Glomerular visceral epithelial cell (primary cell): ENCODE measurements around the gene MGMT.

ENCODE experiments used
- DNase-seq: peaks from one replicate; pipeline ENCODE4 v3.0.0-alpha.2; 2016; ENCODE audit errors: extremely low spot score

MGMT gene

GRCh38 chr10:129455625-129456024 is 11.4 kb upstream of the MGMT start:
- DNase-seq: no peak

DNA sequence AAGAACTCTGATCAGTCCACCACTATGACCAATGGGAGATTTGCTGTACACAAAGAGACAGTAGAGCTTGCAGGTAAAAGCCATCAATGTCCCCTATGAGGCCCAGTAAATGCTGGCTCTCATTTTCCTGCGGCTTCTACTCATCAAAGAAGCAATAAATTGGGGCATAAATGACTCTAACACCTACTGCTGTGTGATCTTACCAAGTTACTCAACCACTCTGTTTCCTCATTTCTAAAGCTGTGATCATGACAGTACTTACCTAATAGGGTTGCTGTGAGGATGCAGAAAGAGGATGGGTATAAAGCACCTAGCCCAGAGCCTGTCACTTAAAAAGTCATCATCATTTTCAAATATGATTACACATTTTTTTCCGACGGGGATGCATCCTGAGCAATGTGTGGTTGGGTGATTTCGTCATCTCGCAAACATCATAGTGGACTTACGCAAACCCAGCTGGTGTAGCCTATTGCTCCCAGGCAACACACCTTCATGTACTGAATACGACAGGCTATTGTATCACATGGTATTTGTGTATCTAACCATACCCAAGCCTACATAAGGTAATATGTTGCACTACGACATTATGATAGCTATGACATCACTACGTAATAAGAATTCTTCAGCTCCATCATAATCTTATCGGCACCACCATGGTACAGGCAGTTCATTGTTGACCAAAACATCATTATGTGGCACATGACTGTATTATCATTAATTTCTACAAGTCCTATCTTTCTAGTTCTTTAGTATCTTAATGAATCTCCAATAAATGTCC is 7.1 kb upstream of the MGMT start:
- DNase-seq: no peak

GRCh38 chr10:129462257-129462795 is 4.7 kb upstream of the MGMT start:
- DNase-seq: no peak

DNA sequence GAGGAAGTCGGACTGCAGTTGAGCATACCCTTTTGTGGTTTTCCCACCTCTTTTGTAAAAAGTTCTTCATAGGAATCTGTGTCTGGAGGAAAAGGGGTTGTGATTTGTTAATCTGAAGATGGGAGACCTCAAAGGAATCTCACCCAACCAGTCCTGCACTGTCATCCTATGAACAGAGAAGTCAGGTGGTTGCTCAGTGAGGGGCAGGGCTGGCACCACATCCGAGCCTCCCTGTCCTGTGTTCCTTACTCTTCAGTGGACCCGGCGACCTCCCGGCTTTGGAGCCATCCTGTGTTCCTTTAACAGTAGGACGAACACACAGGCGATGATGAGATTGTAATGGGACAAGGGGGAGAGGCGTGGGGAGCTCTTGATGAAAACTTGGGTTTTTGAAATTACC is 2.8 kb upstream of the MGMT start:
- DNase-seq: no peak

- no peak for DNase-seq
Measured at GRCh38 chr10:129465796-129466702, 992 bp upstream of the MGMT start.

DNA sequence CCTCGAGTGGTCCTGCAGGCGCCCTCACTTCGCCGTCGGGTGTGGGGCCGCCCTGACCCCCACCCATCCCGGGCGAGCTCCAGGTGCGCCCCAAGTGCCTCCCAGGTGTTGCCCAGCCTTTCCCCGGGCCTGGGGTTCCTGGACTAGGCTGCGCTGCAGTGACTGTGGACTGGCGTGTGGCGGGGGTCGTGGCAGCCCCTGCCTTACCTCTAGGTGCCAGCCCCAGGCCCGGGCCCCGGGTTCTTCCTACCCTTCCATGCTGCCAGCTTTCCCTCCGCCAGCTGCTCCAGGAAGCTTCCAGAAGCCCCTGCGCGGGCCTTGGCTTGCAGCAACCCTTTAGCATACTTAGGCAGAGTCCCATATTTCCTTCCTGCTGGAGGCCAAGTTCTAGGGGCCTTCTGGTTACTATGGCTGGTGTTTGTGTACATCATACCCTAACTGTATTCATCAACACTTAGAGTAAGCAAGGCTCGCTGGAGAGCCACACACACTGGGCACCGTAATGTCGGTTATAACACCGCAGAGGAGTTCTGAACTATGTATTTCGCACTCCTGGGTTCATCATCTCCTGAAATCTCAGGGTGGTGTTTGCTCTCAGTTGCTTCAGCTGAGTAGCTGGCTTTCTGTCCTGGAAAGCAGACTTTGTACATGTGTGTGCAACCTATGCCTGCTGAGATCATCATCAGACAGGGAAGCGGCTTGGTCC is 471 bp downstream of the MGMT start:
- DNase-seq: no peak

DNA sequence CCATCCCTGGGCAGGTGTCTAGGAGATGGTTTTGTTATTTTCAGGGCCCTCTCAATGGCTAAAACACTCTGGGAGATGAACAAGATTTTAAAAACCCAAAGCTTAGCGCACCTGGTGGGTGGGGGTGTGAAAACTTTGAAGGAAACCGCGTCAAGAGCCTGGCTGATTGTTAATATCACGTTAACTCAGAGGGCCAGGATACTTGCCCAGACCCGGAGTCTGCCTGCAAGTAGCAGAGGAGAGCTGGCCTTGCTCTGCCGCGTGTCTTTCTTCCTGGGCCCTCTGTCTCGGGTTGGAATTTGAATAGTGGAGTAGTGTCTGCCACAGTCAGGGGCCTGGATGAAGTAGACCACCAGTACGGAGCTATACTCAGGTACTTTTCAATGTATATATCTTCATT is 1.1 kb downstream of the MGMT start:
- DNase-seq: no peak

GRCh38 chr10:129470103-129470851 is 3.2 kb downstream of the MGMT start:
- no peak for DNase-seq

- DNase-seq: no peak
Measured at GRCh38 chr10:129471447-129472175, 4.6 kb downstream of the MGMT start.

DNA sequence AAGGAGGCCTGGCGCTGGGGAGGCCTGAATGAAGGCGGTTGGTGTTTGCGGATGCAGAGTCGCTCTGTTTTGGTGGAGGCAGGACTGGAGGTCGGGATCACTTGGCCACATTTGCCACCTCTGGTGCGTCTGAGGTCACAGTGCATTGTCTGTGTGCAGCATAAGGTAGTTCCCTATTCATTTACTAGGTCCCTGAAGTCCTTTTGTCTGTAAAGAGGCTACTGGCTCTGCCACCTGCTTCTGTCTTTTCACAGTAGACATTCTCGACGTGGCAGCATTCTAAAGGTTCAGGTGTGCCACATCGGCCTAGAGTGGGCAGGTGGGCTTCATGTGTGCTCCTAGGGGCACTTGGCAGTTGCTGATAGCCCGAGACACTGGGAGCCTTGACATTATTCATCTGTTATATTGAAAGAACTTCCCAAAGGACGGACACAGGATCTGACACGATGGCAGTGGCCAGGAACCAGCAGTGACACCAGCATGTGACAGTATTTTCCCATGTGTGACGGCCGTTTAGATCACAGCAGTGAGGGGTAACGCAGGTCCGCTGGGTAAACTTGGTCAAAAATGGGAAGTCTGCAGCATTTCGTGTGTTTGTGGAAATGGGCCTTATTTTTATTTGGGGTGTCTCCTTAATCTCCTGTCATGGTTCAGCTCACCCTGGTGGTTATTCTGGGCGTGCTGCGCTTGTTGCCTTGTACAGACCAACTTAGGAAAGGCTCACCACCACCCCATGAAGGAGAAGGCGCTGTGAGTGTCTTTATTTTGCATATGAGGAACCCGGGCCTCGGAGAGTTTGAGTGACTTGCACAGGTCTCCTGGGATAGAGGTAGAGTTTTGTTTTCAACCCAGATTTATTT is 5.9 kb downstream of the MGMT start:
- DNase-seq: no peak

DNA sequence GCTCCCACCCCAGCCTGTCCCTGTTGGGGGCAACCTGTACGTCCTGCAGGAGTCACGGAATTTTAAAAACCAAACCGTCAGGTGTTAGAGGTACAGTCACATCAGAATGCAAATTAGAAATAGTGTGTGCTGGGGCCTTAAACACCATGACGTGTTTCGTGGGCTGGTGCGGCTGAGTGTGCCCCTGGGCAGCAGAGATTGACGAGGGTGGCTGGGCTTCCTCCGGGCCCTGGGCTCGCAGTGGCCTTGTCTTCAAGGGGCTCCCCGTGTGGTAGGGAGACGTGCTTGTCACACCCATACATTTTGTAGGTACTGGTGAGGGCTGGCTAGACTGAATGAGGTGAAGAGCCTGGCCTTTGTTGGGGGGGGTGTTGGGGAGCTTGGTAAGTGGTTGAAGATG is 7.6 kb downstream of the MGMT start:
- DNase-seq: no peak

DNA sequence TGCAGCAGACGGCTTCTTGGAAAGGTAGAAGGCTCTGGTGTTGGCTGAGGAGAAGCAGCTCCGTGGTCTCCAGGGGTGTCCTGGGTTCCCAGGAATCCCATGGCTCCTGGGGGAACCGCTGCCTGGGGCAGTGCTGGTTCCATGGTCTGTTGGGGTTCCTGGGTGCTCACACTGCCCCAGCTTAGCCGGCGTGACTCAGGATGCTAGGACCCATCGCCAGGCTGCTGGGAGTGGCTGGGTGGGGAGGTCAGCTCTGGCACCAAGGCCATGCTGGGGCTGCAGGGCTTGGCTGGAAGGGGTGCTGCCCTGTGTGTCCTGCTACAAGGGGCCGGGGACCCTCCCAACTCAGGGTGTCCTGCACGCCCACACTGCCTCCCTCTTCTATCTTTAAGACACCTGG is 9.4 kb downstream of the MGMT start:
- DNase-seq: no peak

GRCh38 chr10:129477051-129477450 is 10.0 kb downstream of the MGMT start:
- DNase-seq: no peak

DNA sequence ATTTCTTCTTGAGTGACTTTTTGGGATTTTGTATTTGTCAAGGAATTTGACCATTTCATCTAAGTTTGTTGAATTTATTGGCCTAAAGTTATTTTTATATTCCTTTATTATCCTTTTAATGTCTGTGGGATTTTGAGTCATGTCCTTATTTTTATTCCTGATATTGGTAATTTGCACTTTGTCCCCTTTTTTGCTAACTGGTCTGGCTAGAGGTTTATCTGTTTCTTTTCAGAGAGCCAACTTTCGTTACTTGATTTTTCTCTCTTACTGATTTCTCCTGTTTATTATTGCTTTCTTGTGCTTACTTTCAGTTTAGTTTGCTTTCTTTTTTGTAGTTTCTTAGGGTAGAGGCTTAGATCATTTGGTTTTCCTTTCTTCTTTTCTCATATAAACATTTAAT is 14.6 kb downstream of the MGMT start:
- DNase-seq: no peak

DNA sequence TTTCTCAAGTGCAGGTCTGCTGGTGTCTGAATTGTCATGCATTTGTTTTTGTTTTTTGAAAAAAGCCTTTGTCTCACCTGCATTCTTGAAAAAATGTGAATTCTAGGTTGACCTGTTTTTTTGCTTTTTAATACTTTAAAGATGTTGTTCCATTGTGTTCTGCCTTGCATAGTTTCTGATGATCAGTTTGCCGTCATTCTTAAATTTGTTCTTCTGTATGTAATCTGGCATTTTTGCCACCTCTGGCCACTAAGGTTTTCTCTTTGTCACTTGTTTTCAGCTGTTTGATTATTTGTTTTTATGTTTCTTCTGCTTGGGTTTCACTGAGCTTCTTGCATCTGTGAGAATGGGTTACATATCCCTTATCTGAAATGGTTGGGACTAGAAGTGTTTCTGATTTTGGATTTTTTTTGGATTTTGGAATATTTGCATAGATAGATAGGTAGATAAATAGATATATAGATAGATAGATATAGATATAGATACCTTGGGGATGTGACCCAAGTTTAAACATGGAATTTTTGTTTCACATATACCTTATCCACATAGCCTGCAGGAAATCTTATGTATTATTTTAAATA is 16.5 kb downstream of the MGMT start:
- no peak for DNase-seq

DNA sequence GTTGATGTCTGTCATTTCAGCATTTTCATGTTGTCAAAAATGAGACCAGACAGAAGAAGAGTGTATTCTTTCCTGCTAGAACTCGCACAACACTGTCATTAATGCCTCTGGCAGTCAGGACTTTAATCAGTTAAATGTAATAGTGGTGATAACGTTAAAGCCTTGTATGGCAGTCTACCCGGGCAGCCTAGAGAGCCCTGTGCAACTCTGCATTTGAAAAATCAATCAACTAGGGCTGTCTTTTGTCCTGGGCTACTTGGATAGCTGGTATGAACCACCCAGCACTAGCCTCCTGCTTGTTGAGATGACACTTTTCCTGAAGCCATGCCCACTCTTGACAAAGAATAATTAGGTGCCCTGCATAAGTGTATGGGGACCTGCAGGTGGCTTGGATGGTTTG is 19.8 kb downstream of the MGMT start:
- DNase-seq: no peak

DNA sequence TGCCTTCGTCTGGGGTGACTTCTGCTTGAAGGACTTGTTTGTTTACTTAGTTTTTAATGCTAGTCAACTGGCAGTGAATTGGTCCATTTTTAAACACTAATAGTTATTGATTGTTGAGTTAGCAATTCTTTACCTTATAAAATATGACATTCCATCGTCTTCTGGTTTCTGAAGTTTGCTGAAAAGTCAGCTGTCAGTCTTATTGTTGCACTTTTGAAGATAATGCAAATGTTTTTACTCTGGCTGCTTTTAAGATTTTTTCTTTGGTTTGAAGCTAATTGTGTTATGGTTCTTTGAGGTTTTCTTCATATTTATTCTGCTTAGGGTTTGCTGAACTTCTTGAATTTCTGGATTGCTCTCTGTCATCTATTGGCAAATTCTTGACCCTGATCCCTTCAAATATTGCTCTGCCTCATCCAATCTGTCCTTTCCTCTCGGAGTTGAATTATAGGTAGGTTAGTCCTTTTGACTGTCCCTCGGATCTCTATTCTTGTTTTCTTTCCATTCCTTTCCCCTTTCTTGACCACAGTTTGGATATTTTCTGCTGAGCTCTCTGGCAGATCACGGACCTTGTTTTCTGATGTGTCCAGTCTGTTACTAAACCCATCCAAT is 24.2 kb downstream of the MGMT start:
- DNase-seq: no peak

- DNase-seq: no peak
Measured at GRCh38 chr10:129494176-129494575, 27.1 kb downstream of the MGMT start.

- DNase-seq: no peak
Measured at GRCh38 chr10:129494740-129495139, 27.7 kb downstream of the MGMT start.
